Measurements from ENCODE around the gene LMBRD2. TPM values are rescaled to one million over a fixed set of nuclear protein-coding genes. Genes with fewer than 3 reads are reported as not detected.

LMBRD2 gene
- total and polyA plus RNA-seq, 2 of the 8 experiments (the other 6 are each of a cell fraction or from before 2014, with no cell fraction given) = 1.1 to 4.1 TPM

GRCh38 chr5:36153726-36154125 lies 2.0 kb upstream of the LMBRD2 start:
- Histone ChIP-seq H2BK15ac (ENCODE audit: low read length) (no peak overlapping the region), H3K27me3 (replicated peaks in 1 of 4; ENCODE audit: control insufficient read depth in 3 of 4, extremely low read depth in 1 of 4, insufficient read depth in 3 of 4, low read length in 3 of 4) (no peaks in the 10 kb centered on the region), H3K56ac (replicated peaks; ENCODE audit: insufficient read length, low read depth, low read length) (no peak overlapping the region), H2BK5ac (ENCODE audit: low read depth, low read length) (no peak overlapping the region), H4K20me1 (replicated peaks in 1 of 2; ENCODE audit: control insufficient read depth in 1 of 2, insufficient read depth in 2 of 2, low read length in 2 of 2) (no peaks in the 10 kb centered on the region), H2AK5ac (ENCODE audit: low read depth, low read length) (no peak overlapping the region), H3K27ac (ENCODE audit: low read depth, low read length) (no peak overlapping the region), H3K4me3 (ENCODE audit: extremely low read depth in 1 of 4, insufficient read depth in 2 of 4, low read depth in 3 of 4, low read length in 4 of 4) (no peak overlapping the region), H4K91ac (replicated peaks; ENCODE audit: insufficient read length, low read length) (no peak overlapping the region), H3K4me2 (ENCODE audit: insufficient read depth in 1 of 2, low read depth in 2 of 2, low read length in 2 of 2) (peak overlapping the region; percentile 76 to 96; a peak in 1 of 4 replicates), H2AFZ (ENCODE audit: low read length) (no peak overlapping the region), H3K4ac (replicated peaks; ENCODE audit: insufficient read length, low read depth, low read length) (no peak overlapping the region), H3K79me1 (ENCODE audit: low read depth, low read length) (no peaks in the 10 kb centered on the region), H3K79me2 (ENCODE audit: control insufficient read depth in 1 of 2, insufficient read depth in 2 of 2, low read length in 2 of 2) (peaks cover 0 to 43% of the 10 kb centered on the region in 2 experiments; a peak in 3 of 4 replicates), H4K8ac (ENCODE audit: extremely low read depth, insufficient read depth, low read length) (no peak overlapping the region), H3K9me3 (ENCODE audit: insufficient read depth in 2 of 2, low read depth in 1 of 2, low read length in 1 of 2) (no peaks in the 10 kb centered on the region), H4K5ac (ENCODE audit: insufficient read length, low read depth, low read length) (no peak overlapping the region), H3K14ac (ENCODE audit: insufficient read length) (no peak overlapping the region), H3K18ac (ENCODE audit: extremely low read depth, low read length) (no peak overlapping the region), H3K23ac (ENCODE audit: insufficient read length) (no peak overlapping the region), H3K36me3 (ENCODE audit: control insufficient read depth in 2 of 4, insufficient read depth in 4 of 4, low read length in 3 of 4) (peaks cover 0 to 47% (median 17%) of the 10 kb centered on the region in 4 experiments; a peak in 7 of 8 replicates), H2BK120ac (replicated peaks; ENCODE audit: low read depth, low read length) (no peak overlapping the region), H2BK12ac (ENCODE audit: low read depth, low read length) (no peak overlapping the region), H2BK20ac (ENCODE audit: low read length) (no peak overlapping the region), H3K9ac (replicated peaks in 1 of 4; ENCODE audit: extremely low read depth in 1 of 4, low read depth in 3 of 4, low read length in 3 of 4) (no peak overlapping the region), H3K4me1 (replicated peaks in 1 of 4; ENCODE audit: control insufficient read depth in 3 of 4, insufficient read depth in 4 of 4, low read length in 3 of 4) (peaks cover 0 to 5% (median 2%) of the 10 kb centered on the region in 4 experiments; a peak in 3 of 7 replicates), H3K23me2 (ENCODE audit: low read depth, low read length) (peaks cover 12% of the 10 kb centered on the region; the same call in 1 of the 2 replicates)
- no peak for DNase-seq (ENCODE audit: low read depth in 1 of 2, low spot score in 2 of 2)
- TF ChIP-seq KDM4A (IDR thresholded peaks at IDR 0.05; ENCODE audit: low read depth, low read length, severe bottlenecking) (no peak), RNF2 (IDR thresholded peaks at IDR 0.05; ENCODE audit: borderline replicate concordance, low read depth, low read length, missing control alignments, poor library complexity, severe bottlenecking) (no peak)
- no peak for FAIRE-seq
- ChIA-PET POLR2A (ENCODE audit: partially characterized antibody) (interaction anchor here (0.9 kb wide), 1 partner anchor 87 kb away, joined by 3 read pairs; the partner anchor contains the start of gene UGT3A2), CTCF (ENCODE audit: partially characterized antibody) (interaction anchor here (0.6 to 6.1 kb wide), 5 partner anchors 12 to 240 kb away, joined by 3 to 44 read pairs (median 6); no protein-coding TSS in a partner anchor)
- 88% methylated on average over 4 of the region's 4 CpGs; no CpG with 5 or more reads in 1 of the 2 experiments for WGBS, 2 experiments (ENCODE audit: extremely low coverage in 1 of 2, insufficient coverage in 1 of 2, insufficient read length in 1 of 2, insufficient replicate concordance in 2 of 2, low coverage in 1 of 2, low lambda C conversion rate in 2 of 2, missing lambda C conversion rate in 1 of 2)

All from H1 (cell line).